ENCODE measurements around the gene GKN2.

GRCh38 chr2:68951899-68952298, 794 bp downstream of the GKN2 start:
- TF ChIP-seq, protein P1, sequence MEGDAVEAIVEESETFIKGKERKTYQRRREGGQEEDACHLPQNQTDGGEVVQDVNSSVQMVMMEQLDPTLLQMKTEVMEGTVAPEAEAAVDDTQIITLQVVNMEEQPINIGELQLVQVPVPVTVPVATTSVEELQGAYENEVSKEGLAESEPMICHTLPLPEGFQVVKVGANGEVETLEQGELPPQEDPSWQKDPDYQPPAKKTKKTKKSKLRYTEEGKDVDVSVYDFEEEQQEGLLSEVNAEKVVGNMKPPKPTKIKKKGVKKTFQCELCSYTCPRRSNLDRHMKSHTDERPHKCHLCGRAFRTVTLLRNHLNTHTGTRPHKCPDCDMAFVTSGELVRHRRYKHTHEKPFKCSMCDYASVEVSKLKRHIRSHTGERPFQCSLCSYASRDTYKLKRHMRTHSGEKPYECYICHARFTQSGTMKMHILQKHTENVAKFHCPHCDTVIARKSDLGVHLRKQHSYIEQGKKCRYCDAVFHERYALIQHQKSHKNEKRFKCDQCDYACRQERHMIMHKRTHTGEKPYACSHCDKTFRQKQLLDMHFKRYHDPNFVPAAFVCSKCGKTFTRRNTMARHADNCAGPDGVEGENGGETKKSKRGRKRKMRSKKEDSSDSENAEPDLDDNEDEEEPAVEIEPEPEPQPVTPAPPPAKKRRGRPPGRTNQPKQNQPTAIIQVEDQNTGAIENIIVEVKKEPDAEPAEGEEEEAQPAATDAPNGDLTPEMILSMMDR (IDR thresholded peaks at IDR 0.05): no peak
- TF ChIP-seq ZFX (IDR thresholded peaks at IDR 0.05; ENCODE audit: borderline replicate concordance): no peak

All from 22Rv1 (cell line).